HUES6 (cell line): ENCODE results near the gene ZCCHC14.
A peak's percentile ranks its signal among the peaks of the same experiment; 100 is the strongest.
"Not testable (repeated sequence)": the region's sequence is repeated elsewhere in the genome, so short reads cannot be mapped to it uniquely, and the experiment has no call there.

Source experiments
- H3K27ac ChIP-seq: 2 replicates; pipeline ENCODE4 v1.7.0; 2013; ENCODE audit warnings: low read depth, mild to moderate bottlenecking, low read length, inconsistent platforms
- H3K27me3 ChIP-seq: 2 replicates; pipeline ENCODE4 v1.6.1; 2013; ENCODE audit warnings: low read length; ENCODE audit not compliant: control insufficient read depth, insufficient read depth
- H3K36me3 ChIP-seq: 2 replicates; pipeline ENCODE4 v1.6.1; 2013; ENCODE audit warnings: low read length; ENCODE audit not compliant: control insufficient read depth, insufficient read depth
- H3K4me1 ChIP-seq: 2 replicates; pipeline ENCODE4 v1.6.1; 2013; ENCODE audit warnings: low read length; ENCODE audit not compliant: control insufficient read depth, insufficient read depth
- H3K4me3 ChIP-seq: 2 replicates; pipeline ENCODE4 v1.5.1; 2013; ENCODE audit warnings: low read depth, low read length
- H3K9ac ChIP-seq: one replicate; pipeline ENCODE4 v1.6.1; 2013; ENCODE audit warnings: mild to moderate bottlenecking, low read length
- H3K9me3 ChIP-seq: 2 replicates; pipeline ENCODE4 v1.6.1; 2013; ENCODE audit warnings: low read depth, low read length; ENCODE audit not compliant: control insufficient read depth, insufficient read depth

ZCCHC14 gene

GRCh38 chr16:87393680-87394055 is 99.2 kb downstream of the ZCCHC14 start:
- H3K36me3 ChIP-seq = peaks cover 4% of the 10 kb centered on the region
- no peaks in the 10 kb centered on the region for H3K9me3 ChIP-seq
- no peaks in the 10 kb centered on the region for H3K27me3 ChIP-seq
- peak overlapping the region; percentile 75 for H3K4me3 ChIP-seq
- no peak overlapping the region for H3K27ac ChIP-seq
- peaks cover 9% of the 10 kb centered on the region; the same call in 1 of the 2 replicates for H3K4me1 ChIP-seq
- H3K9ac ChIP-seq = no peak overlapping the region

GRCh38 chr16:87392821-87393679 is 99.8 kb downstream of the ZCCHC14 start:
- Histone ChIP-seq H3K36me3 (no peaks in the 10 kb centered on the region), H3K9ac (peak overlapping the region; percentile 69), H3K4me1 (peaks cover 10% of the 10 kb centered on the region), H3K27me3 (no peaks in the 10 kb centered on the region), H3K27ac (no peak overlapping the region), H3K4me3 (peak overlapping the region; percentile 75), H3K9me3 (no peaks in the 10 kb centered on the region)

- Histone ChIP-seq H3K36me3 (no peaks in the 10 kb centered on the region), H3K9me3 (no peaks in the 10 kb centered on the region), H3K27ac (peak within 1 kb of the TSS; percentile 64; the same call in 1 of the 2 replicates), H3K9ac (peak within 1 kb of the TSS; percentile 81), H3K4me3 (peak within 1 kb of the TSS; percentile 75), H3K27me3 (no peaks in the 10 kb centered on the region), H3K4me1 (peaks cover 15% of the 10 kb centered on the region)
These were observed 100.6 kb downstream of the ZCCHC14 start, which contains the start of gene MAP1LC3B for GRCh38 chr16:87391950-87392820. Gene MAP1LC3B (plus strand): TSS chr16:87392336. CDS start chr16:87392428, 92 bp downstream.

GRCh38 chr16:87391324-87391949 is 101.4 kb downstream of the ZCCHC14 start:
- H3K4me3 ChIP-seq = peak overlapping the region; percentile 75
- peaks cover 15% of the 10 kb centered on the region for H3K4me1 ChIP-seq
- H3K27me3 ChIP-seq = no peaks in the 10 kb centered on the region
- H3K9ac ChIP-seq = peak overlapping the region; percentile 81
- no peaks in the 10 kb centered on the region for H3K36me3 ChIP-seq
- H3K9me3 ChIP-seq = no peaks in the 10 kb centered on the region
- peak overlapping the region; percentile 64; the same call in 1 of the 2 replicates for H3K27ac ChIP-seq

GRCh38 chr16:87390641-87391323 is 102.0 kb downstream of the ZCCHC14 start:
- H3K9me3 ChIP-seq = no peaks in the 10 kb centered on the region
- H3K4me1 ChIP-seq = peaks cover 15% of the 10 kb centered on the region
- no peaks in the 10 kb centered on the region for H3K27me3 ChIP-seq
- H3K36me3 ChIP-seq = no peaks in the 10 kb centered on the region
- H3K27ac ChIP-seq = no peak overlapping the region
- peak overlapping the region; percentile 75 for H3K4me3 ChIP-seq
- peak overlapping the region; percentile 81 for H3K9ac ChIP-seq

GRCh38 chr16:87389914-87390313 is 102.9 kb downstream of the ZCCHC14 start:
- H3K9ac ChIP-seq, H3K27ac ChIP-seq, H3K4me3 ChIP-seq, H3K27me3 ChIP-seq, H3K36me3 ChIP-seq, H3K9me3 ChIP-seq: not testable (repeated sequence)
- H3K4me1 ChIP-seq = peaks cover 15% of the 10 kb centered on the region

GRCh38 chr16:87389245-87389644 is 103.6 kb downstream of the ZCCHC14 start:
- Histone ChIP-seq H3K9ac (no peak overlapping the region), H3K27ac (no peak overlapping the region), H3K4me1 (peaks cover 14% of the 10 kb centered on the region)

GRCh38 chr16:87388818-87389134 is 104.0 kb downstream of the ZCCHC14 start:
- H3K4me3 ChIP-seq = peak overlapping the region; percentile 24; the same call in 1 of the 2 replicates
- no peaks in the 10 kb centered on the region for H3K36me3 ChIP-seq
- no peak overlapping the region for H3K9ac ChIP-seq
- no peaks in the 10 kb centered on the region for H3K9me3 ChIP-seq
- no peaks in the 10 kb centered on the region for H3K27me3 ChIP-seq
- peaks cover 9% of the 10 kb centered on the region for H3K4me1 ChIP-seq
- no peak overlapping the region for H3K27ac ChIP-seq

More at GRCh38 chr16:87389245-87389644, 103.6 kb downstream of the ZCCHC14 start:
- no peaks in the 10 kb centered on the region for H3K9me3 ChIP-seq
- no peaks in the 10 kb centered on the region for H3K36me3 ChIP-seq
- H3K4me3 ChIP-seq = no peak overlapping the region
- H3K27me3 ChIP-seq = no peaks in the 10 kb centered on the region

- no peaks in the 10 kb centered on the region for H3K9me3 ChIP-seq
- no peaks in the 10 kb centered on the region for H3K27me3 ChIP-seq
- peak overlapping the region; percentile 30 for H3K9ac ChIP-seq
- H3K4me3 ChIP-seq = peak overlapping the region; percentile 44
- no peaks in the 10 kb centered on the region for H3K36me3 ChIP-seq
- peaks cover 6% of the 10 kb centered on the region for H3K4me1 ChIP-seq
- peak overlapping the region; percentile 11 for H3K27ac ChIP-seq
These were observed 104.6 kb downstream of the ZCCHC14 start for GRCh38 chr16:87387942-87388817.

GRCh38 chr16:87384875-87385167 is 108.0 kb downstream of the ZCCHC14 start:
- peak overlapping the region; percentile 76 for H3K4me3 ChIP-seq
- H3K27ac ChIP-seq, H3K9me3 ChIP-seq, H3K36me3 ChIP-seq, H3K27me3 ChIP-seq: not testable (repeated sequence)
- H3K4me1 ChIP-seq = peaks cover 10% of the 10 kb centered on the region
- peak overlapping the region; percentile 76 for H3K9ac ChIP-seq
